Measurements from ENCODE around the gene SAP130. TPM values are rescaled to one million over a fixed set of nuclear protein-coding genes. Genes with fewer than 3 reads are reported as not detected.

The SAP130 gene
- total RNA-seq, 1 donor from 2014 or later = 20.1 TPM

- ATAC-seq (no peak), DNase-seq (no peak)
- Histone ChIP-seq H3K9me3 (no peaks in the 10 kb centered on the region), H3K4me3 (no peak overlapping the region), H3K27me3 (ENCODE audit: low read depth) (no peaks in the 10 kb centered on the region), H3K36me3 (no peaks in the 10 kb centered on the region), H3K27ac (no peak overlapping the region), H3K4me1 (no peaks in the 10 kb centered on the region)
- intact Hi-C loops (cut with DNase I) = no loop called here
- no peak for TF ChIP-seq CTCF (IDR thresholded peaks at IDR 0.05)
Observed at GRCh38 chr2:128062571-128062970, 34.7 kb upstream of the SAP130 start.

- no peaks in the 10 kb centered on the region for H3K36me3 ChIP-seq
- intact Hi-C loops (cut with DNase I) = no loop called here
- no peak for TF ChIP-seq CTCF (IDR thresholded peaks at IDR 0.05)
- ATAC-seq (no peak), DNase-seq (no peak)
- no peaks in the 10 kb centered on the region for H3K4me1 ChIP-seq
- H3K27ac ChIP-seq = no peak overlapping the region
- H3K4me3 ChIP-seq = no peak overlapping the region
- H3K27me3 ChIP-seq (ENCODE audit: low read depth) = no peaks in the 10 kb centered on the region
- no peaks in the 10 kb centered on the region for H3K9me3 ChIP-seq
Observed at GRCh38 chr2:128058114-128058513, 30.3 kb upstream of the SAP130 start.

- Histone ChIP-seq H3K4me1 (no peaks in the 10 kb centered on the region), H3K9me3 (no peaks in the 10 kb centered on the region), H3K27me3 (ENCODE audit: low read depth) (no peaks in the 10 kb centered on the region), H3K4me3 (no peak overlapping the region), H3K27ac (no peak overlapping the region), H3K36me3 (no peaks in the 10 kb centered on the region)
- intact Hi-C loops (cut with DNase I) = no loop called here
- ATAC-seq = no peak
- no peak for DNase-seq
- no peak for TF ChIP-seq CTCF (IDR thresholded peaks at IDR 0.05)
Observed at GRCh38 chr2:128057334-128057733, 29.5 kb upstream of the SAP130 start.

- Histone ChIP-seq H3K4me1 (no peaks in the 10 kb centered on the region), H3K9me3 (peaks cover 5% of the 10 kb centered on the region), H3K36me3 (no peaks in the 10 kb centered on the region), H3K27ac (no peak overlapping the region), H3K4me3 (no peak overlapping the region), H3K27me3 (ENCODE audit: low read depth) (no peaks in the 10 kb centered on the region)
- no peak for DNase-seq
- ATAC-seq = no peak
- intact Hi-C loops (cut with DNase I) = no loop called here
- TF ChIP-seq CTCF (IDR thresholded peaks at IDR 0.05) = no peak
Observed at GRCh38 chr2:128054104-128054885, 26.4 kb upstream of the SAP130 start.

GRCh38 chr2:128053331-128053730 is 25.5 kb upstream of the SAP130 start:
- Histone ChIP-seq H3K4me3 (no peak overlapping the region), H3K27ac (no peak overlapping the region), H3K9me3 (peaks cover 5% of the 10 kb centered on the region), H3K27me3 (ENCODE audit: low read depth) (no peaks in the 10 kb centered on the region), H3K36me3 (no peaks in the 10 kb centered on the region), H3K4me1 (no peaks in the 10 kb centered on the region)
- no peak for ATAC-seq
- TF ChIP-seq CTCF (IDR thresholded peaks at IDR 0.05) = no peak
- intact Hi-C loops (cut with DNase I) = no loop called here
- DNase-seq = no peak

Data from lower lobe of right lung (tissue), 2 donors.